ENCODE results near the gene MRPS2. TPM values are rescaled to one million over a fixed set of nuclear protein-coding genes. Genes with fewer than 3 reads are reported as not detected.
"Not testable (repeated sequence)": the region's sequence is repeated elsewhere in the genome, so short reads cannot be mapped to it uniquely, and the experiment has no call there.

Gene MRPS2
- total RNA-seq, 1 donor from 2014 or later, result 38.4 TPM

DNA sequence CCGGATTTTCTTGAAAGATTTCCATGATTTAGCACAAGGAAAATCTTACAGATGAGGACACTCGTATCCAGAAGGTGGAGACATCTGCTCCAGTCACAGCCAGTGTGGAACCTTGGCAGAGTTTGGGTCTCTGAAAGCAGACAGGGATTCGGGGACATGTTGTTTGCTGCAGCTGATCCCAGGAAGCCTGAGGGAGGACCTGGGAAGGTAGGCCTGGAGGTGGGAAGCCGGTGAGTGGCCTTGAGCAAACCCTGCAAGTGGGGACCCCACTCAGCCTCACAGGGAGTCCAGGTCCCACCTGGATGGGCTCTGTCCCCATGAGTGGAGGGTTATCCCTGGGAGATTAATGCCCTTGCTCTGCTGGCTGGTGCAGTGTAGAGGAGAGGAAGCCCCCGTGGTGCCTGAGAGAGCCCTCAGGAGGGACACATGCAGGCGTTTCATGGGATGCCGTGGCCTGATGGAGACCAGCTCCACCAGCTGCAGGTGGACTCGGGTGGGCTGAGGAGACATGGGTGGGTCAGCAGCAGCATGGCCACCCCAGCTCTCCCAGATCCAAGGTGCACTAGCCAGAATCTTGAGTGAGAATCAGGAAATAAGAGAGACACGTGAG, 7.8 kb downstream of the MRPS2 start:
- Mint-ChIP-seq H3K4me3 (no peak overlapping the region), H3K36me3 (peaks cover 5% of the 10 kb centered on the region), H3K4me1 (no peaks in the 10 kb centered on the region), H3K27me3 (ENCODE audit: low read depth) (no peaks in the 10 kb centered on the region), H3K27ac (no peak overlapping the region), H3K9me3 (peaks cover 10% of the 10 kb centered on the region)
- no peak for DNase-seq (ENCODE audit: low spot score in 2 of 2, unreplicated experiment in 2 of 2)
- TF ChIP-seq, protein P1, sequence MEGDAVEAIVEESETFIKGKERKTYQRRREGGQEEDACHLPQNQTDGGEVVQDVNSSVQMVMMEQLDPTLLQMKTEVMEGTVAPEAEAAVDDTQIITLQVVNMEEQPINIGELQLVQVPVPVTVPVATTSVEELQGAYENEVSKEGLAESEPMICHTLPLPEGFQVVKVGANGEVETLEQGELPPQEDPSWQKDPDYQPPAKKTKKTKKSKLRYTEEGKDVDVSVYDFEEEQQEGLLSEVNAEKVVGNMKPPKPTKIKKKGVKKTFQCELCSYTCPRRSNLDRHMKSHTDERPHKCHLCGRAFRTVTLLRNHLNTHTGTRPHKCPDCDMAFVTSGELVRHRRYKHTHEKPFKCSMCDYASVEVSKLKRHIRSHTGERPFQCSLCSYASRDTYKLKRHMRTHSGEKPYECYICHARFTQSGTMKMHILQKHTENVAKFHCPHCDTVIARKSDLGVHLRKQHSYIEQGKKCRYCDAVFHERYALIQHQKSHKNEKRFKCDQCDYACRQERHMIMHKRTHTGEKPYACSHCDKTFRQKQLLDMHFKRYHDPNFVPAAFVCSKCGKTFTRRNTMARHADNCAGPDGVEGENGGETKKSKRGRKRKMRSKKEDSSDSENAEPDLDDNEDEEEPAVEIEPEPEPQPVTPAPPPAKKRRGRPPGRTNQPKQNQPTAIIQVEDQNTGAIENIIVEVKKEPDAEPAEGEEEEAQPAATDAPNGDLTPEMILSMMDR (IDR thresholded peaks at IDR 0.05; ENCODE audit: unreplicated experiment), result no peak

DNA sequence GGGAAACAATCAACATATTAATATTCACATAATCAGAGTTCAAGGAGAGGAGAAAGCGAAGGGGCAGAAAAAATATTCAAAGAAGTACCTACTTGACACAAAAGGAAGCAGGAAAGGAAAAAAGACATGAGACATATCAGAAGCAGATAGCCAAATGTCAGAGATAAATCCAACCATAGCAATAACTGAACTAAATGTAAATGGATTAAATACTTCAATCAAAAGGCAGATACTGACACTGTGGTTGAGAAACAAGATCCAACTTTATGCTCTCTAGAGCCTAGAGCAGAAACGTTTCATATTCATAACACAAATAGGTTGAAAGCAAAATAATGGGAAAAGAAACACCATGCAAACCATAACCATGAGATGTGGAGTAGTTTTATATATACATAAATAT, 9.0 kb downstream of the MRPS2 start:
- DNase-seq (ENCODE audit: low spot score in 2 of 2, unreplicated experiment in 2 of 2), result no peak
- peaks cover 2% of the 10 kb centered on the region for H3K36me3 Mint-ChIP-seq
- TF ChIP-seq, protein P1 (IDR thresholded peaks at IDR 0.05; ENCODE audit: unreplicated experiment), result no peak
- H3K27ac Mint-ChIP-seq, result no peak overlapping the region
- peaks cover 10% of the 10 kb centered on the region for H3K9me3 Mint-ChIP-seq
- H3K27me3 Mint-ChIP-seq (ENCODE audit: low read depth), result no peaks in the 10 kb centered on the region
- no peak overlapping the region for H3K4me3 Mint-ChIP-seq
- H3K4me1 Mint-ChIP-seq, result no peaks in the 10 kb centered on the region

DNA sequence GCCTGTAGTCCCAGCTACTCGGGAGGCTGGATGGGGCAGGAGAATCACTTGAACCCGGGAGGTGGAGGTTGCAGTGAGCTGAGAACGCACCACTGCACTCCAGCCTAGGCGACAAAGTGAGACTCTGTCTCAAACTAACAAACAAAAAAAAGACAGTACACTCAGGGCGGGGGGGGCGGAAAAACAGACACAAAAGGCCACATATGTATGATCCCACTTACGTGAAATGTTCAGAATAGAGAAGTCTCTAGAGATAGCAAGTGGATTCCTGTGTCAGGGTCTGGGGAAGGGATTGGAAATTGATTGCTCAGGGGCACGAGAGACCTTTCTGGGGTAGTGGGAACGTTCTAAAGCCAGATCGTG, 11.7 kb downstream of the MRPS2 start:
- no peak for DNase-seq (ENCODE audit: low spot score in 2 of 2, unreplicated experiment in 2 of 2)
- Mint-ChIP-seq H3K36me3 (no peaks in the 10 kb centered on the region), H3K27ac (no peak overlapping the region), H3K4me1 (no peaks in the 10 kb centered on the region), H3K9me3 (peaks cover 10% of the 10 kb centered on the region), H3K4me3 (no peak overlapping the region), H3K27me3 (ENCODE audit: low read depth) (no peaks in the 10 kb centered on the region)
- TF ChIP-seq, protein P1 (IDR thresholded peaks at IDR 0.05; ENCODE audit: unreplicated experiment), result no peak

DNA sequence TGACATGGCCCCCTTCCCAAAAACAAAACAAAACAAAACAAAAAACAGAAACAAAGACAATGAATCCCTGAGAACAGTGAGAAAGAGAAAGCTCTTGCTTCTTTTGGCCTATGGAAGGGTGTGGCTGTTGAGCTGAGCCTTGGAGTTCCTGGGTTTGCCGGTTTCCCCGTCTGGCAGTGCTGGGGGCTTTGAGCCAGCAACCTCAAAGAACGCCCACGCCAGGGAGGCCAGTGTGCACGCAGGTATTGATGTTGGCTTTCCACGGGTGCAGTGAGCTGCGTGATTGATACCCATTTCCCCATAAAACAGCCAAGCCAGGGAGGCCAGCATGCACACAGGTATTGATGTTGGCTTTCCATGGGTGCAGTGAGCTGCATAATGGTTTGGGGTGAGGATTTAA, 12.4 kb downstream of the MRPS2 start:
- DNase-seq (ENCODE audit: low spot score in 2 of 2, unreplicated experiment in 2 of 2), result no peak
- Mint-ChIP-seq H3K27ac (no peak overlapping the region), H3K4me3 (no peak overlapping the region), H3K9me3 (peaks cover 10% of the 10 kb centered on the region), H3K36me3 (no peaks in the 10 kb centered on the region), H3K4me1 (no peaks in the 10 kb centered on the region), H3K27me3 (ENCODE audit: low read depth) (no peaks in the 10 kb centered on the region)
- TF ChIP-seq, protein P1 (IDR thresholded peaks at IDR 0.05; ENCODE audit: unreplicated experiment), result no peak

DNA sequence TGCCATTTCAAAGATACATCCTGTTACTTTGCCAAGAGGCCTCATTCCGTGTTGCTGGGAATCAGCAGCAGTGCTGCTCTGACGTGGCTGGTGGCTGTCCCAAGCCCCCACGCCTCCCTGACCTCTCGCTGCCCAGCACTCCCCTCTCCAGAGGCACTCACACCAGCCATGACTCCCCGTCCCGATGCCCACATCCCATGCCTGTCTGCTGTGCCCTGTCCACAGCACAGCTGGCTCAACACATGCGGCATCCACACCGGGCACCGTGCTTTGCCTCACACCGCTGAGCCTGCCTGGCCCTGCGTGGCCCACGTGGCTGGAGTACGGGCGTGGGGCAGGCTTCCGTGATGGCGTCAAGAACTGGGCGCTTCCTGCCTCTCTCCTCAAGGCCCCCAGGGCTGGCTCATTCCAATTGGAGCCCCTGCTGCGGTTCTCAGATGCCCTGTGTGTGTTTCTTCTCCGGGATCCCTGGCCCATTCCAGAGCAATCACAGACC, 12.9 kb downstream of the MRPS2 start:
- no peak for DNase-seq (ENCODE audit: low spot score in 2 of 2, unreplicated experiment in 2 of 2)
- Mint-ChIP-seq H3K27me3 (ENCODE audit: low read depth) (peaks cover 1% of the 10 kb centered on the region), H3K27ac (no peak overlapping the region), H3K4me1 (no peaks in the 10 kb centered on the region), H3K4me3 (no peak overlapping the region), H3K9me3 (peaks cover 10% of the 10 kb centered on the region), H3K36me3 (no peaks in the 10 kb centered on the region)
- TF ChIP-seq, protein P1 (IDR thresholded peaks at IDR 0.05; ENCODE audit: unreplicated experiment), result no peak

DNA sequence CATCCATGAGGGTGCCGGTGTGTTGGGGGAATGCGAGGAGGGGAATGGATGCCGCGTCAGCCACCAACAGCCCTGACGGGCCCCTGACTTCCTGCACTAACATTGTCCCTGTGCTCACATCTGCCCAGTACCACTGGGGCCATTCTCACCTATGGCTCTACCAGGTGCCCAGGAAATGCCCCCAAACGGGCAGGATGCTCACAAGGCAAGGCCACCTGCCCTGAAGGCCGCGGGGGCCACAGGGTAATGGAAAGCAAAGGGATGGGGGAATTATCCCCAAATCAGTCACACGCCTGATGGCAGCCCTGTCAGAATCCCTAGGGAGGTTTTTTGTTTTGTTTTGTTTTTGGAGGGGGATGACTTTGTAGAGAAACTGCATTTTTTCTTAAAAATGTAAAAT, 13.4 kb downstream of the MRPS2 start:
- H3K9me3 Mint-ChIP-seq; DNase-seq (ENCODE audit: low spot score in 2 of 2, unreplicated experiment in 2 of 2); H3K36me3 Mint-ChIP-seq; H3K4me3 Mint-ChIP-seq; H3K27me3 Mint-ChIP-seq (ENCODE audit: low read depth); H3K27ac Mint-ChIP-seq; H3K4me1 Mint-ChIP-seq: not testable (repeated sequence)

Measured in mesothelial cell of epicardium (in vitro differentiated cells).